ENCODE results near the gene LOXL4.

The LOXL4 gene

DNA sequence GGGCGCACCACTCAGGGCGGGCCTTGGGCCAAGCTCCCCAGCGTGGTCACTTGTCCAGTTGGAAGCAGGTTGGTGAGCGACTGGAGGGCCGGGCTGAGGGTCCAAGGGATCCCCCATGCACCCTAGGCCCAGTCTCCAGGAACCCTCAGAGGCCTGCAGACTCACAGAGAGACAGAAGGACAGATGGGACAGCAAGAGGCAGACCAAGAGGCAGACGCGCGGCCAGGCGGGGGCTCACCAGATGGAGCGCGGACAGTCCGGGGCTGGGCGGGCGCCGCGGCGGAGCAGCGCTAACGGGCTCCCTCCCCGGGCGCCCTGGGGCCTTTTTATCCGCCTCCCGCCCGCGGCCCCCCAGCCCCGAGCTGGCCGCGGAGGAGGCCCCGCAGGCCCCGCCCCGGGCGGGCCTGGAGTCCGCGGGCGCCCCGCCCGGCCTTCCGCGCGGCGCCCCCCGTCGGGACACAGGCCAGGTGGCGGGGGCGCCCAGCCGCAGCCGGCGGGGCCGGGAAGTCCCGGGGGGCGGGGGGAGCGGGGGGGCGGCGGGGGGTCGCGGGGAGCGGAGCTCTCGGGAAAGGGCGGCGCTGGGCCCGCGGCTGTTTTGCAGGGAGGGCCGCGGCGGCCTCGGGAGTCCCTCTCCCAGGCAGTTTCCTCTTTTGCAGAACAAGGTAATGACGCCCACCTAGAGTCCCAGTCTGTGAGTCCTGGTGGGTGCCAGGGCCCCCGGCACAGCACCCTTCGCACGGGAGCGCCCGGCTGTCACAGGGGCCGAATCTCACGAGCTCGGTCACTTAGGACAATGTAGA, at the start of gene LOXL4:
Gene LOXL4, minus strand, starts transcription at position 301 of the 800 bp plus-strand sequence. CDS start 5,175 bp downstream, outside the sequence.
- DNase-seq: no peak

DNA sequence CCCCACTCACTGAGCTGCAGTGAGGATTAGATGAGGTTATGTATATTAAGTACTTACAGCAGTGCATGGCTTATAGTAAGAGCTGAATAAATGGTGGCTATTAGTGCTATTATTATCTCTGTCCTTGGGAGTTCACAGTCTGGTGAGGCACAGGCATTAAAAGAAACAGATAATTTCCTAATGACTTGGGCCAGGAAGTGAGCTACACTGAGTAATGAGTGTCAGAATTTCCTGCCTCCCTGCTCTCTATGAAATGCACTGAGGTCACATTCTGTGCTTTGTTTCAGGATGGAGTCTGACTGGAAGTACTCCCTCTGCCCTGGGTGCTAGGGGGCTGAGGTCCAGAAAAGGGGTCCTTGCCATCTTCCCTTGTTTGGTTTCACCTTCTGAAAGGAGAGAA, 48.7 kb upstream of the LOXL4 start:
- DNase-seq: no peak

DNA sequence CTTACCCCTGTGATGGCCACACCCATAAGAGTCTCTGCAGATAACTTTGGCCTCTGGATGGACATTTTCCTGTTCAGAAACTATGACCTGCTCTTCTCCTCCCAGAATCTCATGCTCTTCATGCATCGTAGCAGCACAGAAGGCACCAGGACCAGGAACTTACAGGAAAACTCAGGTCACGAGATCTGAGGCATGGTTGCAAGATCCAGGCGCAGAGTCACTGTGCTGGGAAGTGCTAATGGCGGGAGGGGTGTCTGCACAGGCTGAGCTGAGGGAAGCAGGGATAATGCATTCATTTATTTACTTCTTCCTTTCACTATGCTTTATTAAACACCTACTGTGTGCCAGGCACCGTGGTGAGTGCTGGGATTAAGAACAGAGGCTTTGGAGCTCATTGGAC, 48.2 kb upstream of the LOXL4 start:
- DNase-seq: no peak

- no peak for DNase-seq
Measured at GRCh38 chr10:98314532-98315284, 46.7 kb upstream of the LOXL4 start.

DNA sequence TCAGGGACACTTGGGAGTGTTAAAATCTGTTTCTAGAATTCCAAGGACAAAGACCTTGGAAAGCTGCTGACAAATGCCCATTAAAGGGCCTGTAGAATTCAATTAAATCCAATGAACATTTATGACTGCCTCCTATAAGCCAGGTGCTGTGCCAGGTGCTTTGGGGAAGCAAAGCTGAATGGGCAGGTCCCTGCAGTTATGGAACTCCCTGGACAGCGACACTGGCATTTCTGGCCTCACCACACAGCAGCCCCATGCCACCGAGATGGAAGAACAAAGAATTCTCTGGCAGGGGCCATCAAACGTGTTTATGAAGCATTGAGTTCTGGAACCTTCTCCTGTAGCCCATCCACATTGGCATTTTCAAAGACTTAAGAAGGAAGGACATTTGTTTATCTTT, 45.6 kb upstream of the LOXL4 start:
- no peak for DNase-seq

- no peak for DNase-seq
Measured at GRCh38 chr10:98312822-98313221, 44.8 kb upstream of the LOXL4 start.

GRCh38 chr10:98312349-98312748, 44.4 kb upstream of the LOXL4 start:
- no peak for DNase-seq

DNA sequence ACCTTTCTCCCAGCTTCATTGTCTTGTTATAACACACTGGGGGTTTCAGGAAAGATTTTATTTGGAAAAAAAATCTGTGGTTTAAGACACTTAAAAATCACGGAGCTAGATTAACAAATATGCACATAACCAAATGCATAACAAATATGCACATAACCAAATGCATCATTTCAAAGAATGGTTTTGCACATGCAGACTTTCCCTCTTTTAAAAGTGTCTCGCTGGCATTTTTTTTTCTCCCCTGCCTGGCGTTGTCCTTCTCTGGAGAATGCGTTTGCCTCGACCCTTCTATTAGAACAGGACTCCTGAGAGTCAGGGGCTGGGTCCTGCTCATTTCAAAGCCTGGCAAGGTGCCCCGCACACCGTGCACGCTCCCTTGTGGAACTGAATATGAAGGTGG, 42.7 kb upstream of the LOXL4 start:
- no peak for DNase-seq

DNA sequence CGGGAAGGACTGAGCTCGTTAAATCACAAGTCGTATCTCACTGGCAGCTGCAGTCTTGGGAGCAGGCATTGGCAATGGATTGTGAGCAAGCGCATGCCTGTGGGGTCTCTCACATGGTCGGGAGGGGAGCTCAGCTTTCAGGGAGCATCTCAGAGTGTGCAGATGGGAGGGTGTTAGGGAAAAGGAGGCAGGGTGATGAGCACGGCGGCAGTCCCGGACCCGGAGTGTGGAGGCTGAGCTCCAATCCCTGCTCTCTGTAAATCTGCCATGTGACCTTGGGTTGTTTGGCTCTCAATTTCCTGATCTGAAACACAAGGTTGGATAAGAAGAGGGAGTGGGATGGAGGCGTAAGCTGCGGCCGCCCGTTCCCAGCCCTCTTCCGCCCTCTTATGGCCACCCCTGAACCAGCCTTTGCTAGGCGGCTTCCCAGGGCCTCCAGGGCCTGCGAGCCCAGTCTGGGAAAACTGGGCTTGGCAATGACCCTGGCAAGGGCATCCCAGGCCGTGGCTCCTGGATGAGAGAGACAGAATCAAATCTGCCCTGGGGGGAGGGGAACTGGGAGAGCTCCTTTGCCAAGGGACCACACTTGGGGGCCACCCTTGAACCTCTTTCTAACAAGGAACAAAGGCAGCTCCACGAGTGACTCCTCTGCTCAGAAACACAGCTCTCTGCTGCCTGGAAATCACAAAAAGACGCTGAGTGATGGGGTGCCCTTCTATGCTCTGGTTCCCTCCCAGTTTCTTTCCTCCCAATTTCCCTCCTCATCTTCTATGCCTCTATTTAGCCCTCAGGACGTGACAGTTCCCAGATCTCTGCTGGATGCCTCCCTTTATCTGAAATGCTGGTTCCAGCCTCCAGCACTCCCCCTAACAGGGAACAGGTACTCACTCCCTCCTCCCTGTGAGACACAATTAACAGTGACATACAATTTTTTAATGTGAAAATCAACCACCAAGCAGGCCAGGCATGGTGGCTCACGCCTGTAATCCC, 41.7 kb upstream of the LOXL4 start:
- peak; percentile 34 for DNase-seq

DNA sequence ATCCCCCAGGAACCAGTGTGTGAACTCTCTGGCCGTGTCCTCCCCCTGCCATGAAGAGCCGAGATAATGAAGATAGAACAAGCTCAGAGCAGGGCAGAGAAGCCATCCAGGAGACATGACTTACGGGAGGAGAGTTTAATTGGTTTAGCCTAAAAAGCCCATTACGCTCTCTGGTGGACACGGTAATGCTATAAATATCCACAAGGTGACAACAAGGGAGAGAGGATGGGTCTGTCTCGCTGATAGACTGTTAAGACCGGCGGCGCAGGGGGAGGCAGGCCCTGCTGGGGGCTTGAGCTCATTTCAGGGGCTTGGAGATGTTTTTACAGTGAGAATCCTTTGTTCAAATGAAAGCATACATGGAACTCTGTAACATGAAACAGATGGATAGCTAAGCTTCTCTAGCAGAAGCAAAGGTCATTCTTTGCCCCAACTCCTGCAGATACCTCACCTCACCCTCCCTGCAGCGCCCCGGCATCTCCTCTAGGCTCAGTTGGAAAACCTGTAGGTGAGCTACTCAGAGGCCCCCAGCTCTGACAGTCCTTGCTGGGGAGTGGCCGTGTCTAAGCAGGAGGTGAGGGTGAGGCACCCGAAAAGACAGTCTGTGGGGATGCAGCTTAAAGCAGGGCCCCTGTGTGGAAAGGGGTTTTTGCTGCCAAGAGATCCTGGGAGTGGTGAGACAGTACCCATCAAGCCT, 40.8 kb upstream of the LOXL4 start:
- no peak for DNase-seq

DNA sequence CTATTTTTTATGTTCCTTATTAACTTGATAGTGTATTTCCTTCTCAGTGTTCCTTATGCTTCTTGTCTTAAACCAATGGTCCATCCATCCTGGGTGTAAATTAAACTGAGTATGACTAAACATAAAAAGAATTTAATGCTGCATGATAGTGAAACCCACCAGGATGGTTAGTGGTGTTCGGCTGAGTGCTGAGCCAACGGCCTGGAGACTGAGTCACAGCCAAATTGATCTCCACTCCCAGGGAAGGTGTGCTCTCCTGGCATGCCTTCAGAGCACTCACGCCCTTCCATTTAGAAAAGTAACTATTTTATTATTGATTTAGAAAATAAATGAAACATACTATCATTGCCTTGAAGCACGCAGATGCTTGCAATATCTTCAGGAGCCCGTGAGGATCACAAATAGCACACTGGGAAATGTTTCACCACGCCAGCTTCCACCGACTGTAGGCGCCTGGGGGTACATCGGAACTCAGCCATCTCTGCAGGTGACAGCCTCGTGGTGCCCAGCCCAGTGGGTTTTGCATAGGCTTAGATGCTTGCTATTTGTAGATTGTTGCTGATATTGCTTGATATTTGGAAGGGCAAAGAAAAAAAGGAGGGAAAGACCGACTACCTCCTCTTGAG, 40.0 kb upstream of the LOXL4 start:
- DNase-seq: no peak

GRCh38 chr10:98306501-98306900, 38.5 kb upstream of the LOXL4 start:
- DNase-seq: no peak

DNA sequence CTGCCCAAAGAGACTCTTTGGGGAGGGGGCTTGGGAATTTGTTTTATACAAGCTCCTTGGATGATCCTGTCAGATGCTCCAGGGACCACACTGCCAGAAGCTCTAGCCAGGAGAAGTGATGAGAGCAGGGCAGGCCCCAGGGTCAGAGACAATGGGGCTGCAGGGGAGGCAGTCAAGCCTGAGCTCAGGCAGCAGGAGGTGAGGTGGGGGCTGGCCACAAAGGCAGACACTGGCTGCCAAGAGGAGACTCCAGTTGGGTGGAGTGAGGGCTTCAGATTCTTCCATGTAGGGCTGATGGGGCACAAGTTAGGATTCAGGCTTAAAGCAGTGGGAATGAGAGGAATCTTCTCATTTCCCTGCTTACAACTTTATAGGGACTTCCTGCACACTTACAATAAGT, 35.6 kb upstream of the LOXL4 start:
- DNase-seq: no peak

GRCh38 chr10:98302741-98303365, 34.9 kb upstream of the LOXL4 start:
- no peak for DNase-seq

GRCh38 chr10:98301664-98302319, 33.8 kb upstream of the LOXL4 start:
- no peak for DNase-seq

DNA sequence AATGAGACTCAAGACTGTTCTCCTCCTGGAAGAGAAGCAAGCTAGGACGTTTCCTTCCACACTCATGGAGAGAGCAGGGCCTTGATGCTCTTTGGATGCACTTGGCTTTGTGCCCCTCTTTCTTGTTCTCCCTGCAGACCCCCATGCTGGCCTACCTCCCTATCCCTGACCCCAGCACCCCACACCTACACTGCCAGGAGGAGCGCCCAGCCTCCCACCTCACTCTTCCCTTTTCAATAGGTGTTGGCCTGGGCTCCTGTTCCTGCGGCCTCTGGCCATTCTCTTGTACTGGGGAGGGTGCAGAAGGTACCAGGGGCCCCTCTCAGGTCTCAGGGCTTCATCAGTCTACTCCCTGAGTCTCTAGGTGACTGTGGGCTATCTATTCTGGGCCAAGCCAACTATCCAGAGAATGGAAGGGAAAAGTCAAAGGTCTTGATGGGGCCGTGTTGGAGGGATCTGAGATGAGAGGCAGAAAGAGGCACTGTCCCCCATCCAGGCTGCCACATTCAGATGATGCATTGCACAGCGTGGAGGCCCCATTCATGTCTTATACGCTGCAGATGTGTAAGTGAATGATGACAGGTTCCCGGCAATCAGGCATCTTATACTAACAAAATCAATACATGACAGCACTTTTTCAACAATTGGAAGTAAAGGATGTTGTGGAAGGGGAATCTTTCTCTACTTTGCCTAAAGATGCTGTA, 32.7 kb upstream of the LOXL4 start:
- DNase-seq: no peak

GRCh38 chr10:98299341-98299740, 31.3 kb upstream of the LOXL4 start:
- DNase-seq: no peak

DNA sequence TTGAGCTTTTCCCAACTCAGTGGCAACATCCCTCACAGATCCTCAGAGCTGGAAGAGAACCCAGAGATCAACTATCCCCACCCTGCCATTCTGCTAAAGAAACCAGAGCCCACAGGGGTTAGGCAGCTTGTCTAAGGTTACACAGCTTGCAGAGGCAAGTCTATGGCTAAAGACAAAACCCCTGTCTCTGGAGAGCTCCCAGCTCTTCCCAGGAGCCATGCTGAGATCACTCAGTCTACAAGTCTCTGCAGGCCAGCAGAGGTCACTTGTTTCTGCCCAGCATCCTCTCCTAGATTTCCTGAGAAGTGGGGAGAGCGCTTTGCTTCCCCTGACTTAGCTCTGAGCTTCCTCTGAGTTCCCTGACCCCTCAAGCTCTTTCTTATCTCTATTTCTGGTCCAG, 28.5 kb upstream of the LOXL4 start:
- no peak for DNase-seq

DNA sequence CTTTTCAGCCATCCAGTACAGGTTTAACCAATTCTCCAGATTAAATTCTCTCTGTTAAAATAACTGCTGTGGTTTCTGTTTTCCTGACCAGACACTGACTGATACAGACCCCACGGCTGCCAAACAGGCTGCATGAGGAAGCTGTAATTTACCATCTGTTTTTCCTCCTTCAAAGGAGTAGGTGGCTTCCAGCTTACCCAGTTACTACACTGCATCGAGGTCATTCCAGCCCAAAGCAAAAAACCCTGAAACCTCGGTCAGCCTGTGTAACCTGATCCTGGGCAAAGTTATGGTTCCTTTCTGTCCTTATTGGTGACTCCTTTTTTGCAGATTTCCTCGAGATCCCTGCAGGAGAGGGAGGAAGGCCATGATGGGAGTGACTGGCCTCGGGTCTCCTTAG, 27.9 kb upstream of the LOXL4 start:
- no peak for DNase-seq

DNA sequence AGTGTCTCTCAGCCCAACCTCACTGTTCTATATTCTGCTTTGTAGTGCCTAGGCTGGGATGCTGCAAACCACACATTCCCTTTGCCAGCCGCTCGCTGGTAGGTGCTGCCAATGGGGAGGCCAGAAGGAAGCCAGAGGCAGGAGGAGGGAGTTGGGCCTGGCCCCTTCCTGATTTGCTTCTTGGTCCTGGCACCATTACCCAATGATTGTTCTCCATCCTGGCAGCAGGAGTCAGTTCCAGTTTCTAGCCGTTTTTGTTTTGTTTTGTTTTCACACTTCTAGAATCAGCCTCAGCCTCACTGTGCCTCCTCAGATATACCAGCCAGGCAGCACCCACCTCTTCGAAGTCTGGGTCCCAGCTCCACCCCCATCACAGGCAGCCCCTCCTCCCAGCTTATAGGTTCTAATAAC, 27.4 kb upstream of the LOXL4 start:
- DNase-seq: no peak
